Measurements from ENCODE around the gene SEMG1.

SEMG1 gene

GRCh38 chr20:45218124-45218523 lies 11.3 kb downstream of the SEMG1 start:
- Histone ChIP-seq H3K9ac (ENCODE audit: low read depth, low read length) (no peak overlapping the region), H3K4me3 (ENCODE audit: low read depth in 1 of 2, low read length in 2 of 2) (no peak overlapping the region), H3K4me1 (ENCODE audit: insufficient read depth, low read length) (no peaks in the 10 kb centered on the region), H3K79me2 (ENCODE audit: insufficient read depth, low read length) (no peaks in the 10 kb centered on the region), H3K27me3 (ENCODE audit: insufficient read depth, low read length, poor library complexity) (peaks cover 27% of the 10 kb centered on the region), H3K27ac (ENCODE audit: low read length) (no peak overlapping the region), H3K4me2 (ENCODE audit: insufficient read depth, low read length) (no peak overlapping the region), H3K36me3 (ENCODE audit: insufficient read depth, low read length) (no peaks in the 10 kb centered on the region), H3K9me3 (ENCODE audit: insufficient read depth, low read length, severe bottlenecking) (no peaks in the 10 kb centered on the region), H2AFZ (ENCODE audit: low read depth, low read length) (no peak overlapping the region), H4K20me1 (ENCODE audit: insufficient read depth, low read length) (no peaks in the 10 kb centered on the region)
- no peak for TF ChIP-seq EZH2 (IDR thresholded peaks at IDR 0.05; ENCODE audit: borderline replicate concordance, low read depth, low read length, severe bottlenecking)
- no peak for TF ChIP-seq CTCF (IDR thresholded peaks at IDR 0.05; ENCODE audit: borderline replicate concordance, extremely low read depth, low read length, poor library complexity, severe bottlenecking)
- ATAC-seq (ENCODE audit: insufficient read depth, low read depth) (no peak), DNase-seq (no peak)

GRCh38 chr20:45218636-45219035 lies 11.8 kb downstream of the SEMG1 start:
- no peak for ATAC-seq (ENCODE audit: insufficient read depth, low read depth)
- H4K20me1 ChIP-seq (ENCODE audit: insufficient read depth, low read length): no peaks in the 10 kb centered on the region

GRCh38 chr20:45221076-45221475 lies 14.2 kb downstream of the SEMG1 start, which contains the start of gene SEMG2:
Gene SEMG2 (plus strand): TSS chr20:45221373. CDS start chr20:45221390, 17 bp downstream.
- H3K27ac ChIP-seq (ENCODE audit: low read length): no peak within 1 kb of the TSS
- no peaks in the 10 kb centered on the region for H3K4me1 ChIP-seq (ENCODE audit: insufficient read depth, low read length)
- H4K20me1 ChIP-seq (ENCODE audit: insufficient read depth, low read length): no peaks in the 10 kb centered on the region
- no peaks in the 10 kb centered on the region for H3K79me2 ChIP-seq (ENCODE audit: insufficient read depth, low read length)
- no peak for DNase-seq
- no peaks in the 10 kb centered on the region for H3K36me3 ChIP-seq (ENCODE audit: insufficient read depth, low read length)
- no peak within 1 kb of the TSS for H3K4me3 ChIP-seq (ENCODE audit: low read depth in 1 of 2, low read length in 2 of 2)
- TF ChIP-seq EZH2 (IDR thresholded peaks at IDR 0.05; ENCODE audit: borderline replicate concordance, low read depth, low read length, severe bottlenecking) (no peak), CTCF (IDR thresholded peaks at IDR 0.05; ENCODE audit: borderline replicate concordance, extremely low read depth, low read length, poor library complexity, severe bottlenecking) (no peak)
- no peak for ATAC-seq (ENCODE audit: insufficient read depth, low read depth)
- H3K9ac ChIP-seq (ENCODE audit: low read depth, low read length): no peak within 1 kb of the TSS
- H3K27me3 ChIP-seq (ENCODE audit: insufficient read depth, low read length, poor library complexity): peaks cover 37% of the 10 kb centered on the region
- no peak within 1 kb of the TSS for H3K4me2 ChIP-seq (ENCODE audit: insufficient read depth, low read length)
- H3K9me3 ChIP-seq (ENCODE audit: insufficient read depth, low read length, severe bottlenecking): no peaks in the 10 kb centered on the region
- H2AFZ ChIP-seq (ENCODE audit: low read depth, low read length): no peak within 1 kb of the TSS

More at GRCh38 chr20:45218636-45219035, 11.8 kb downstream of the SEMG1 start:
- Histone ChIP-seq H3K27ac (ENCODE audit: low read length) (no peak overlapping the region), H3K4me3 (ENCODE audit: low read depth in 1 of 2, low read length in 2 of 2) (no peak overlapping the region), H3K36me3 (ENCODE audit: insufficient read depth, low read length) (no peaks in the 10 kb centered on the region), H3K9me3 (ENCODE audit: insufficient read depth, low read length, severe bottlenecking) (no peaks in the 10 kb centered on the region), H3K4me2 (ENCODE audit: insufficient read depth, low read length) (no peak overlapping the region), H3K9ac (ENCODE audit: low read depth, low read length) (no peak overlapping the region), H3K4me1 (ENCODE audit: insufficient read depth, low read length) (no peaks in the 10 kb centered on the region), H2AFZ (ENCODE audit: low read depth, low read length) (no peak overlapping the region), H3K79me2 (ENCODE audit: insufficient read depth, low read length) (no peaks in the 10 kb centered on the region), H3K27me3 (ENCODE audit: insufficient read depth, low read length, poor library complexity) (peaks cover 31% of the 10 kb centered on the region)
- TF ChIP-seq EZH2 (IDR thresholded peaks at IDR 0.05; ENCODE audit: borderline replicate concordance, low read depth, low read length, severe bottlenecking): no peak
- no peak for TF ChIP-seq CTCF (IDR thresholded peaks at IDR 0.05; ENCODE audit: borderline replicate concordance, extremely low read depth, low read length, poor library complexity, severe bottlenecking)
- DNase-seq: no peak

- Histone ChIP-seq H3K4me3 (ENCODE audit: low read depth in 1 of 2, low read length in 2 of 2) (no peak overlapping the region), H4K20me1 (ENCODE audit: insufficient read depth, low read length) (no peaks in the 10 kb centered on the region), H3K9me3 (ENCODE audit: insufficient read depth, low read length, severe bottlenecking) (no peaks in the 10 kb centered on the region), H3K4me1 (ENCODE audit: insufficient read depth, low read length) (no peaks in the 10 kb centered on the region), H3K79me2 (ENCODE audit: insufficient read depth, low read length) (no peaks in the 10 kb centered on the region), H3K36me3 (ENCODE audit: insufficient read depth, low read length) (no peaks in the 10 kb centered on the region), H2AFZ (ENCODE audit: low read depth, low read length) (no peak overlapping the region), H3K27me3 (ENCODE audit: insufficient read depth, low read length, poor library complexity) (peaks cover 36% of the 10 kb centered on the region), H3K9ac (ENCODE audit: low read depth, low read length) (no peak overlapping the region), H3K27ac (ENCODE audit: low read length) (no peak overlapping the region), H3K4me2 (ENCODE audit: insufficient read depth, low read length) (no peak overlapping the region)
- no peak for TF ChIP-seq CTCF (IDR thresholded peaks at IDR 0.05; ENCODE audit: borderline replicate concordance, extremely low read depth, low read length, poor library complexity, severe bottlenecking)
- TF ChIP-seq EZH2 (IDR thresholded peaks at IDR 0.05; ENCODE audit: borderline replicate concordance, low read depth, low read length, severe bottlenecking): no peak
- DNase-seq: no peak
- ATAC-seq (ENCODE audit: insufficient read depth, low read depth): no peak
Observed at GRCh38 chr20:45223136-45223535, 16.3 kb downstream of the SEMG1 start.

Measured in DND-41 (cell line).